Islet of Langerhans (tissue), 1 donor: ENCODE results near the gene PTGIS.

ENCODE experiments used
- FAIRE-seq: peaks from one replicate; lab custom pipeline; 2011; peaks lifted over from hg19 to GRCh38; lab: Jason Lieb, UNC

PTGIS gene

DNA sequence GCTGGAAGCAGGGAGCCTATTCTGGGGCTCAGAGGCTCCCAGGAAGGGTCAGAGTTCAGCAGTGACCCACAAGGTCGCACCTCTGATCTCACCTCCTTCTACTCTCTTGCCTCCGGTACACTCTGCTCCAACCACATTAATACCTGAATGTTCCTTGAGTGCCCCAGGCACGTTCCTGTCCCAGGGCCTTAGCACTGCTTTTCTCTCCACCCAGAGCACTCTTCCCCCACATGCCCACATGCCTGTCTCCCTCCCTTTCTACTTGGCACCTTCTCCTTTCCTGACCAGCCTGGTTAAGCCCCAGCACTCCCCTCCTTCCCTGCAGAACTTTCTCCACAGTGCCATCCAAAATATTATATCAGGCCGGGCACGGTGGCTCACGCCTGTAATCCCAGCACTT lies 98.9 kb downstream of the PTGIS start:
- no peak for FAIRE-seq

DNA sequence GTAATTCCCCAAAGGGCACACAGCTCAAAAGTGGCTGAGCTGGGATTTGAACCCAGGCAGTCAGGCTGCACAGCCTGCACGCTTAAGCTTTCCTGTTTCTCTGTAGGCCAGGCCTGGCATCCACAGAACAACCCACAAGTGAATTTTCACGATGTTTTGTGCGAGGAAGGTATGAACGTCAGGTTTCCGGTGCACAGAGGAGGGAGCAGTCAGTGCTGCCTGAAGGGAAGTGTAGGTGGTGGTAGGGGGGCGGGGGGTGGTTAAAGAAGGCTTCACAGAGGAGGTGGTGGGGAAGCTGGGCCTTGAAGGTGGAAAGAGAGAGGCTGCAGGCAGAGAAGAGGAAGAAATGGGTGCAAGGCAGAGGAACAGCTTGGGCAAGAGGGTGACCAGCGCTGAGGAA lies 99.5 kb downstream of the PTGIS start:
- no peak for FAIRE-seq

- no peak for FAIRE-seq
Observed at GRCh38 chr20:49466114-49466912, 101.6 kb downstream of the PTGIS start.

GRCh38 chr20:49464556-49464955 lies 103.4 kb downstream of the PTGIS start:
- FAIRE-seq: no peak

- FAIRE-seq: no peak
Observed at GRCh38 chr20:49462626-49463025, 105.3 kb downstream of the PTGIS start.

- no peak for FAIRE-seq
Observed at GRCh38 chr20:49461894-49462620, 105.9 kb downstream of the PTGIS start.

DNA sequence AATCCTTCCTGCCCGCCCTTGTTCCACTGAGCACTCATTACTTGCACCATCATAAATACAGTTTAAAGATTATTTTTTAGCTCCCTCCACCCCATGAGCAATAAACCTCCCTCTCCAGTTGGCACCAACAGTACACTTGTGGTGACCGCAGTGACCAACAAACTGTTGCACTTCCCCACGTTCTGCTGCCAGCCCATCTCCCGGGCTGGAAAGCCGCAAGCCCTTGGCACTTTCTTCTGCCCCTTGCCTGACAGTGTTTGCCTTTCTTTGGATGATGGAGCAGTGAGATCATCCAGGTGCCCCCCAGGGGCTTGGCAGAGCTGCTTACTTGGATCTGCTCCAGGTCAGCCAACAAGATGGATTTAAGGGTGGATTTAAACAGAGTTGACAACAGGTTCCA lies 107.0 kb downstream of the PTGIS start:
- FAIRE-seq: no peak

DNA sequence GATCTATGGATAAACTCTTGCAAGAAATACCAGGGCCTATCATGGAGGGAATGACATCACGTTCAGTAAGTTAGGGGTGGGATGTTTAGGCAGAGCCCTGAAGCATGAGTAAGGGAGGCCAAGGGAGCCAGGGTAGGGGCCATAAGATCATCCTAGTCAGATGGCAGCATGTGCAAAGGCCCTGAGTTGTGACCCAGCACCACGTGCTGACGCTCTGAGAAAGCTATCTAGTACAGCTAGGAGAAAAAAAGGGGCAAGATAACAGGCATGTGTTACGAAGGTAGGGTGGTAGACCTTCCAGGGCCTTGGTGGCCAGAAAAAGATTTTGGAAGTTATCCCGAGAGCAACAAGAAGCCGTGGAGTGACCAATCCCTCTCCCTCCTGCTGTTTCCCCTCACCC lies 107.8 kb downstream of the PTGIS start:
- no peak for FAIRE-seq

DNA sequence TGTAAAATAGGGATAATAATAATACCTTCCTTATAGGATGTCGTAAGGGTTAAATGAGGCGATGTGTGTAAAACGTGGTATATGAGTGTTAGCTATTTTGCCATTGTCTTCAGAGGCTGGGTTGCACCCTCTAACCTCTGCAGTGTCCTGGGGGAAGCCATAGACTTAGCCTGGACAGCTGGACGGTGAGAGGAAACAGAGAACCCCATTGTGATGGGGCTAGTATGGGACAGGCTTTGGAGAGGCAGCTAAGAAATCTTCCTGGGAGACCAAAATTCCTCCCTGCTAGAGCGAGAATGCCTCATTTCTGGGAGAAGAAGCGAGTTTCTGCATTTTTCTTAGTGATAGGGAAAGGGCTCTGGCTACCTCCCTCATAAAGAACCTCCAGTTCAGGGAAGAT lies 108.3 kb downstream of the PTGIS start:
- FAIRE-seq: no peak

DNA sequence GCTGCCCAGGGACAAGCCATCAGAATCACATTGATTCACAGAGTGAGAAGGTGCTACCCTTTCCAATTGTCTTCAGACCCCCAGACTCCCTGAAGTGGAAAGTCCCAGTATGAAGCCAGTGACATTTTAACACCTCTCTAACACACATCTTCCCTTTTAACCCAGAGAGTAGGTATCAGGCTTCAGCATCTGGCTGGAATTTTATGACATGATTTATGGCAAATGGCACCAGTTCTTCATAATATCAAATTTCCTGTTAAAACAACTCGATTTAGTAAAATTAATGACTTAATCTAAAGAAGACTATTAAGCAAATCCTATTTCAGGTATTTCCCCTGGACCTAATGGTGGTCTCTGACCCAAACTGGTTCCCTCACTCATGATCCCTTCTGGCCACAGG lies 110.5 kb downstream of the PTGIS start:
- no peak for FAIRE-seq

- FAIRE-seq: no peak
Observed at GRCh38 chr20:49456646-49457045, 111.3 kb downstream of the PTGIS start.

DNA sequence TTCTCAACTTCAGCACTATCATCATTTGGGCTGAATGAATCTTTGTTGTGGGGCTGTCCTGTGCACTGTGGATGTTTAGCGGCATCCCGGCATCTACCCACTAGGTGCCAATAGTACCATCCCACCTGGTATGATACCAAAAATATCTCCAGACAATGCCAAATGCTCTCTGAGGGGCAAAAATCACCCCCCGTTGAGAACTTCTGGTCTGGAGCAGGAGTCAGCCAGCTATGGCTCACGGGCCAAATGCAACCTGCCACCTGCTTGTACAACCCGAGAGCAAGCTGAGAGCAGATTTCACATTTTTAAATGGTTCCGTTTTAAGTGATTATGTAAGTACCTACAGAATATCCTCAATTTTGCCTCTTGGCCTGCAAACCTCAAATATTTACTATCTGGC lies 112.2 kb downstream of the PTGIS start:
- FAIRE-seq: no peak
